HuH-7.5 (cell line): ENCODE measurements around the gene ADAMTS2.

Experiments
- DNase-seq: peaks from one replicate; pipeline ENCODE4 v3.0.0; 2011; ENCODE audit warnings: low spot score

ADAMTS2 gene

GRCh38 chr5:179194941-179195381 is 150.3 kb downstream of the ADAMTS2 start:
- no peak for DNase-seq

DNA sequence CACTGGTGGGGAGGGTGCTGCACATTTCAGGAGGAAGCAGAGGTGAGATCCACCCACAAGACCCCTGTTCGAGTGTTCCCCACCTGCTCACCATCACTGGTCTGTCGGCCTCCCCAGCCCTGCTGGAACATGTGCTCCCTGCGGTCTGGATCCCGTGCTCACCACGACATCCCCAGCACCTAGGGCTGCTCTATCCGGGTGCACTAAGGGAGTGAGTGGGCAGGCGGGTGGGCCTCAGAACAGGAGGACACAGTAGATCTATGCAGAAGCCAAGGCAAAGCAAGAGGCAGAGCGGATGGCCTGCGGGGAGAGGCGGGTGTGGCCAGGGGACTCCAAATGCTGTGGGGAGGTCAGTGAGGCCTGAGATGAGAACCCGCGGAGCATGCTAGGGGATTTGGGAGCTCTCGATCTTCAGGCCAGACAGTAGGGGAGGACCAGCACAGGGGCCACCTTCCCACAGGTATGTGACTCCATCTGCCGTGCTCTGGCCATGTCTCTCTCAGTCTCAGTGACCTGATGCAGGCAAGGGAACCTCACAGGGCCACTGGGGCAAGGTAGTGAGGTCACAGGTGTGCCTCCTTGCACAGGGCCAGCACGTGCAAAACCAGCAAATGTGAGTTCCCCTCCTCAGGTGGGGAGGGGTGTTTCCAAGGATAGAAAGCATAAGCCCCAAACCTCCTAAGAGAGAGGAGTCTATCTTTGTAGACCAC is 150.9 kb downstream of the ADAMTS2 start:
- DNase-seq = no peak

GRCh38 chr5:179193746-179194145 is 151.5 kb downstream of the ADAMTS2 start:
- DNase-seq = no peak

- no peak for DNase-seq
Observed at GRCh38 chr5:179192891-179193470, 152.3 kb downstream of the ADAMTS2 start.

DNA sequence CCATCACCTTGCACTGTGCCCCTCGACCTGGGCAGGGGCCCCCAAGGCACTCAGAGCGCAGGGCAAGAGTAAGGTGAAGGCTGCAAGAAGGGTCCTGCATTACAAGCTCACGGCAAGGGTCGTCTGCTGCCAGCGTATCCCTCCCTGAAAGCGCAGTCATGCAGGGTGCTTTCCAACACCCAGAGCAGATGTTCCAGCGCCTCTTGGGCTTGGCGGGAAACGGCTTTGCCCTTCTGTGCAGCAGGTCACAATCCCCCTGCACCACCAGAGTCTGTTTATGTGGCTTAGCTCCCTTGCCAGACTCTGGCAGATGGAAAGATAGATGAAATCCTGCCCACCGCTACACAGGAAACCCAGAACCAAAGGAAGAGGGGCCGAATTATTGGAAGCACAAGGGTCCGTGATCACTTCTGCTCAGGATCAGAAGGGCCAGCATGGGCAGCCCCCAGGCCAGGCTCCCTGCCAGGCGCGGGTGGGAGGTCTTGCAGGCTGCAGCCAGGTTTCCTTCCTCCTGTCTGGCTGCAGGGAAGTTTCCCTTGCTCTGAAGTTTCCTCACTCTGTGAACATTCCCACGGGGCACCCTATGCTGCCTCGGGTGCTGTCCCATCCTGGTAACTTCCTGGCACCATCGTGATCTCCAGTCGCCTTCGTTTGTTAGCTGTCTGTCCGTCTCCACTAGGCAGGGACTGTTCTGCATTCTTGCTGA is 152.9 kb downstream of the ADAMTS2 start:
- no peak for DNase-seq

DNA sequence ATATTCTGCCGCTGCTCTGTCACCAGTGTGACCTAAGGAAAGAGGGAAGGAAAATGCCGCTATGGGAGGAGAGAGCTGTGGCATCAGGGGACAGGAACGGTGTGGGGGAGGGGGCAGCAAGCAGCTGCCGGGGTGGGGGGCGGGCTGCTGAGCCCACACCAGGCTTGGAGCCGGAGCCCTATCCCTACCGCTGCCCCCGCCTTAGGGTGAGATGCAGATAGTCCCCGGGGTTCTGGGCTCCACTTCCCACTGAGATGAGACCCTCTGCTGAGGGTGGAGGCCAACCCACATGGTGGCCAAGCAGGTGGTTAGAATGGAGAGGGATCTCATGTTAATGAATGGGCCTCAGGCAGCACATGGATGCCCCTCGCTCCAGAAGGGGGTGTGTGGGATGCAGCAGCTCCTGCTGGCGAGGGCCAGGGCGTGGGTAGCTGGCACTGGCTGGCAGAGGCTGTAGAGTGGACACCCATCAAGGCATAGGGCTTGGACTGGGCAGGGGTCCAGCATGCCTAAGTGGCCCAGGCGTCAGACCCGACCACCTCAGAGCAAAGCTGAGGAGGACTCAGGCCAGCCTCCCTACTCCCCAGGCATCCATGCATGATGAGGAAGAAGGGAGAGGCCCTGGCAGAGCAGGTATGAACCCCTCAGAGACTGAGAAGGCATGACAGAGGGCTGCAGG is 153.6 kb downstream of the ADAMTS2 start:
- no peak for DNase-seq

- no peak for DNase-seq
Observed at GRCh38 chr5:179190851-179191505, 154.3 kb downstream of the ADAMTS2 start.

DNA sequence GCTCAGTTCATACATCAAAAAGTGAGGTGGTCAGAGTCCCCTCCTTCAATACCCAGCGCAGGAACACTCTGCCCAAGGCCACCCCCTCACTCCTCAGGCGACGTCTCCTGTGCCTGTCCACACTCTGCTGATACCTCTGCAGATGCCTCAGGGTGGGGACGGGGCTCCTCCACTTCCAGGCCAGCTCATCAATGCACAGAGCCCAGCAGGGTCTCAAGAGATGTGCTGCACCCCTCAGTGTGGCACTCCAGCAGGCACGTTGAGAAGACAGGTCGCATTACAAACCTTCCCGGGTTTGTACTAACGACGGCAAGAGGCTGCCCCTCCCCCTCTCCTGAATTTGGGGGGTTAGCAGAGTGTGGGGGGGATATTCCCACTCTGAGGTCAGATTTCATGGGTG is 156.6 kb downstream of the ADAMTS2 start:
- no peak for DNase-seq

GRCh38 chr5:179187681-179188575 is 157.3 kb downstream of the ADAMTS2 start:
- DNase-seq = no peak

- no peak for DNase-seq
Observed at GRCh38 chr5:179187229-179187678, 158.0 kb downstream of the ADAMTS2 start.

- DNase-seq = no peak
Observed at GRCh38 chr5:179186801-179187200, 158.5 kb downstream of the ADAMTS2 start.

DNA sequence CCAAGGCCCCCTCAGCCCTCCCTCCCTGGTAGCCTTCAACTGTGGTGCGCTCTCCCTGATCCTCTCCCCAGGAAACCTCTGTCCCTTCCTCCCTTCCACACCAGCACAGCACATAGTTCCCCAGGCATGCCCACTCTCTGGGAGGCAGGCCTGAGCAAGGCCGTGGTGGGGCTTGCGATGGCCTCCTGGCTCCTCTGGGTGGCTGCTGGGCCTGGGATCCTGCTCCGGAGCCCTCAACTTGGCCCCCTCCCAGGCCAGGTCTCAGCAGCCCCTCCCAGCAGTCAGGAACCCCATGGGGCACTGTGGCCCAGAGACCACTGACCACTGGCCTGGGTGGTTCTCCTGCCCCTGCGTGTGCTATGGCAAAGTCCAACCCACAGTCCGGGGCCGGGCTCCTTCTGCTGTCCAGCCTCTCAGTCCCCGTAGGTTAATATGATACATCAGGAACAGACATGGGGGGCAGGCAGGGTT is 159.3 kb downstream of the ADAMTS2 start:
- DNase-seq = no peak

GRCh38 chr5:179185256-179185940 is 159.9 kb downstream of the ADAMTS2 start:
- no peak for DNase-seq

DNA sequence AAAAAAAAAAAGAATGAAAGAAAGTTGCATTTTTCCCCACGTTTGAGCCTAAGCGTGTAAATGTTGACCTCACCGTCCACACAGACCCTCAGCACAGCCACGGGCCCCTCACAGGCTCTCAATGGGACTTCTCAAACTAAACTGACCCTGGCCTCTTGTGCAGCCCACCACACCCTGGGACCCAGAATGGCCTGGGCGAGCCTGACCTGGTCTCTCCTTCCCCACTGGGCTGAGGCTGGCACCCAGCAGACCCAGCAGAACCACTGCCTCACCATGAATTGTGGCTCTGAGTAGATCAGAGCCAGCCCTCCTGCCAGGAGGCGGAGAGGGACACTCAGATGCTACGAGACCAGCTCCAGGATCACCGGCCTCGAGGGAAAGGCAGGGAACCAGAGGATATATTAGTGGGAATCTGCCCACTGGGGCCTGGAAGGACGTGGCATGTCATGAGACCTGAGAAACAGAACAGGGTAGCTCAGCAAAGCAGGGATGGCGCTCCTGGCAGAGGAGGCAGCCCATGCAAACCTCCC is 160.7 kb downstream of the ADAMTS2 start:
- DNase-seq = no peak

GRCh38 chr5:179183481-179183880 is 161.8 kb downstream of the ADAMTS2 start:
- DNase-seq = no peak

DNA sequence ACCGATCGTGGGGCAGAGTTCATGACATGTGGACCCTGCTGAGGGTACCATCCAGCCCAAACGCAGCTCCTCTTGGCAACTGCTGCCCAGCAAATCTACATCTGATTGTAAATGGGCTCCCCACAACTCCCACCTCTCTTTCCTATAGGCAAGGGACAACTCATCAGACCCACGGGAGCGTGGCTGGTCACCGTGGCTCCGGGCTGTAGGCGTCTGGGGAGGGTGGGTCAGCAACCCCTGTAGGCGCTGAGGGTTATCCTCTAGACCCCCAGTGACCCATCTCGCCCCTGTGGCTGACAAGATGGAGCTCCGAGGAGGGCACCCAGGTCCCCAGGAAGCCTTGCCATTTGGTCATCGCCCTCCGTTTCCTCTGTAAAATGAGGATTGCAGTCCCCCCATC is 162.7 kb downstream of the ADAMTS2 start:
- DNase-seq = no peak

DNA sequence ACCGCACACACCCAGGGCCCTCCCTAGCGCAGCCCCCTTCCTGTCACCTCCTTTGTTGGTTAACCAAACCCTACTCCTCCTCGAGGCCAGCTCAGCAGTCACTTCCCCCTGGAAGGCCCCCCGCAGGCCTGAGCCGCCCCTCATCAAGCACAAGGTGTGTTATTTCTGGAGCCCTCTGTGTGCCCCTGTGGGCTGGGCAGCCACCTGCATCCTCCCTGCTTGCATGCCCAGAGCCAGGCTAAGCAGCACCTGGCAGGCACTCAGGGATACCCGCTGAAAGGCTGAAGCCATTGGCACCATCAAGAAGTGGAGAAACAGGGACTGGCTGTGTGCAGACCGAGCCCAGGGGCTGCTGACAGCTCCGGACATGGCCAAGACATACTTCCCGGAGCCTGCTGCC is 163.3 kb downstream of the ADAMTS2 start:
- no peak for DNase-seq

- no peak for DNase-seq
Observed at GRCh38 chr5:179180921-179181645, 164.2 kb downstream of the ADAMTS2 start.

GRCh38 chr5:179180061-179180610 is 165.1 kb downstream of the ADAMTS2 start:
- DNase-seq = no peak
